ENCODE data around the gene MED25. TPM values are rescaled to one million over a fixed set of nuclear protein-coding genes. Genes with fewer than 3 reads are reported as not detected.

Gene MED25
- 47.0 to 71.0 TPM (median 64.1 TPM) in 5 replicates for total RNA-seq (2022; extraction: Qiagen RNA extraction; ENCODE audit: low read depth)

GRCh38 chr19:49817964-49818648 lies at the start of gene MED25:
TSS of gene MED25 (plus strand) at chr19:49818289. CDS start at chr19:49818342, 53 bp downstream.

DNA sequence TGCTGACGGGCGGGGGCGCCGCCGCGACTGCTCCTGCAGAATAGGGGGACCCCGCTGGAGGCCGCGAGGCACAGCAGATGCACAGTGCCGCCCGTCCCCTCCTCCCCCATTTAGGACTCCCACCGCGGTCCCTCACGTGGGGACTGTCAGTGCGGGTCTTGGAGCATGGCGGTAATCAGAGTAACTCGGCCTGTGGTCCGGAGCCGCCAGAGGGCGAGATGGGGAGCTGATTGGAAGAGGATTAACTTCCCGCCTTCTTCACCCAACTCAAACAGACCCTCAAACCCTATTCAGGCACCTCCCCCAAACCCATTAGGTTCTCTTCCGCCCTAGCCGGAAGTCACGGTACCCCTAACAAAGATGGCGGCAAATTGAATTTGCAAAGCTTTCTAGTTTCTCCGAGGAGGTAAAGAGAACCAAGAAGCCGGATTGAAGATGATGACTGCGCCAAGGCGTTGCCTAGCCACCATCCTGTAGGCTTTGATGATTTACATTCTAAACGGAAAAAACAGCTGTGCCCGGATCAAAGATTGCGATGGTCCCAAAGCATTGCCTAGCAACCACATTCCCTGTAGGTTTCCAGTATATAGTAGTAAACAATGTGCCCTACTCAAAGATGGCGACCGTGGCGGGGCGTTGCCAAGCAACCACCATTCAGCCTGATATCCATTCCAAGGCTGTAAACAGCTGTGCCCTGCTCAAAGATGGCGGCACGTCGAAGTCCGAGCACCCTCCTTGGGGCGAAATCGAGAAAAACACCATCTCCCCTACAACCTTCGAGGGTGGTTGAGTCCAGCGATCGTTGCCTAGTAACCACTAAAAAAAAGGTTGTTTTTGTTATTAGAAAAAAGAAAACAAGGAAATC lies 4.9 kb upstream of the MED25 start, which contains the start of gene FUZ:
Gene FUZ, minus strand, starts transcription at position 296 of the 865 bp plus-strand sequence. Its CDS starts 186 bp downstream, at position 110.

DNA sequence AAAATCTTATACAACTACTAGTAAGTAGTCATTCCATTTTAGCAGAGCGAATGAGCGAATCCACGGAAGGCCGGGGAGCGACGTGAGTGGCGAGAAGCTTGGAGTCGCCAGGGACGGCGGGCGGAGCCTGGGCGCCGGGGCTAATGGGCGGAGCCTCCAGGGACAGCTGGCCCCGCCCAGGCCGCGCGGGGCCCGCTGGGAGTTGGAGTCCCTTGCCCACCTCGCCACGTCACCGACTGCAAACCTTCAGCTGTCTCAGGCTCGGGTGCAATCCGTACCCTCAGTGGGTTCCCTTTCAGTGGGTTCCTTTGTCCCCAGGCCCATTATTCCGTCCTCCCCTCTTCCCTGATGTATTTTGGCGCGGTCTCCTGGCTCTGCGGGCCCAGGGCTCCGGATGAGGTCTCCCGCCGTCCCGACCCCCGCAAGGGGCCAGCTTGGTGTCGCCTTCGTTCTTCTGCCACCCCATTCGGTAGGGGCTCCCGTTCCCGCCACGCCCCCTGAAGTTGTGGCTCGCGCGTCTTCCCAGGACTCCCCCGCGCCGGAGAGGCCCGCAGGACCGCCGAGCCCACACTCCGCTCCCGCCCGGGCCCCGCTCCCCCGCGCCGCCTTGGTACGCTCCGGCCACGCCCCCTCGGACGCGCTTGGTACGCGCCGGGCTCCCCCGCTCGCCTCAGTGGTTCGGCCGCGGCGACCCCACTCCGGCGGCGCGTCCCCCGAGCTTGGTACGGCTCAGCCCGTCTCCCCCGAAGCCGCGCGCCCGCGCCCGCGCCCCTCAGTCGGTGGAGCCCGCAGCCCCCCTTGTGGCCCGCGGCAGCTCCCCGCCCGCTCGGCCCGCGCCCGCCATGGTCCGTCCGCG lies 32.6 kb downstream of the MED25 start, which contains the start of gene PTOV1:
Gene PTOV1, plus strand, starts transcription at position 673 of the 856 bp plus-strand sequence.

DNA sequence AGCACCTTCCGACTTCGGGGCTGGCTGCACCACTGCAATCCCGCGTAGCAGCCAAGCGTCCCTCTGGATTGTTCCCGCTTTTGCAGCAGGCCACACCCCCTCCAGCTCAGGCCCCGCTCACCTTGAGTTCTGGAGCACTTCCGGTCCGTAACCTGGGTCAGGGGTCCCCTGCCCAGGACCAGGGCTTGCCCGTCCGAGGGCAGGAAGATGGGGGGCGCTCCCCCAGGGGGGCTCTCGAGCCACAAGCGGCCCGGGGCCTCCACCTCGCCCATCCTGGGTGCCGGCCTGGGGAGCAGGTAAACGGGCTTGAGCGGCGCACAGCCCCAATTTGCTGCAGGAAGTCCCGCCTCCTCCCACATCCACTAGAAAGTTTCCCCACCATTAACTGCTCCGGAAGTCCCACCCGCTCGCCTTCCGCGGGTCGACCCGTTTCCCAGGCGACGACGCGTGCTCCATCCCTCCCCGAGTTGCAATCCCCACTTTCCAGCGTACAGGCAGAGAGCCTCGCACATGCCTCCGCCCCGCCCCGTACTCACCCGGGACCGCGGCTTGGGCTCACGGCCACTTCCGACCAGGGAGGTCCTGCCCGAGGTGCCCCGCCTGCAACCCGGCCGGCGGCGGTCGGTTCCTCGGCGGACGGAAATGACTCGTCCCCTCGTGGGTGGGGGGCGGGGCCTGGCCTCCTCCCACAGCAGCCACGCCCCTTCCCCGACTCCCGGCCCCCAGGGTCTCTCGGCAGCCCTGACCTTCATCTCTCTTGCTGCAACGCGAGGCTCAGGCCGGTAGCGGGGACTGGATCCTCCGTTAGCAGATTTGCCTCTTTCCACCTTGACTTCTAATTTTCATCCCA lies 49.1 kb downstream of the MED25 start, which contains the start of gene PNKP:
Gene PNKP, minus strand, starts transcription at position 644 of the 850 bp plus-strand sequence. Its CDS starts 372 bp downstream, at position 272.

GRCh38 chr19:49877020-49877878 lies 59.2 kb downstream of the MED25 start, which contains the start of the genes AKT1S1 and TBC1D17:
TSS of gene AKT1S1 (minus strand) at chr19:49877355. CDS start at chr19:49873295, 4,060 bp downstream.
TSS of gene TBC1D17 (plus strand) at chr19:49877702. CDS start at chr19:49877724, 22 bp downstream.

Other genes with a start within 250 kb of the MED25 start
- gene NOSIP, start 237.7 kb upstream of the MED25 start, total RNA-seq (2022; extraction: Qiagen RNA extraction; ENCODE audit: low read depth): 91.1 to 111 TPM (median 104 TPM) in 5 replicates
- gene PRRG2, start 237.0 kb upstream of the MED25 start, total RNA-seq (2022; extraction: Qiagen RNA extraction; ENCODE audit: low read depth): 0.45 to 0.95 TPM (median 0.87 TPM) in 5 replicates
- gene PRR12, start 227.1 kb upstream of the MED25 start, total RNA-seq (2022; extraction: Qiagen RNA extraction; ENCODE audit: low read depth): 28.9 to 36.4 TPM (median 34.4 TPM) in 5 replicates
- gene RRAS, start 178.1 kb upstream of the MED25 start, total RNA-seq (2022; extraction: Qiagen RNA extraction; ENCODE audit: low read depth): 112 to 160 TPM (median 157 TPM) in 5 replicates
- 47.8 to 68.4 TPM (median 63.0 TPM) in 5 replicates for gene SCAF1, start 176.1 kb upstream of the MED25 start, total RNA-seq (2022; extraction: Qiagen RNA extraction; ENCODE audit: low read depth)
- 85.2 to 107 TPM (median 102 TPM) in 5 replicates for gene IRF3, start 152.4 kb upstream of the MED25 start, total RNA-seq (2022; extraction: Qiagen RNA extraction; ENCODE audit: low read depth)
- gene BCL2L12, start 152.4 kb upstream of the MED25 start, total RNA-seq (2022; extraction: Qiagen RNA extraction; ENCODE audit: low read depth): 55.5 to 73.8 TPM (median 71.1 TPM) in 5 replicates
- 397 to 431 TPM (median 408 TPM) in 5 replicates for gene PRMT1, start 141.0 kb upstream of the MED25 start, total RNA-seq (2022; extraction: Qiagen RNA extraction; ENCODE audit: low read depth)
- gene ADM5, start 128.7 kb upstream of the MED25 start, total RNA-seq (2022; extraction: Qiagen RNA extraction; ENCODE audit: low read depth): 3.7 to 6.1 TPM (median 5.6 TPM) in 5 replicates
- 10.9 to 14.2 TPM (median 13.2 TPM) in 5 replicates for gene CPT1C, start 127.2 kb upstream of the MED25 start, total RNA-seq (2022; extraction: Qiagen RNA extraction; ENCODE audit: low read depth)
- not detected in 5 replicates for gene TSKS, start 55.0 kb upstream of the MED25 start, total RNA-seq (2022; extraction: Qiagen RNA extraction; ENCODE audit: low read depth)
- gene AP2A1, start 51.3 kb upstream of the MED25 start, total RNA-seq (2022; extraction: Qiagen RNA extraction; ENCODE audit: low read depth): 43.4 to 57.5 TPM (median 54.4 TPM) in 5 replicates
- 11.6 to 16.0 TPM (median 15.7 TPM) in 5 replicates for gene FUZ, start 5.0 kb upstream of the MED25 start, total RNA-seq (2022; extraction: Qiagen RNA extraction; ENCODE audit: low read depth)
- 116 to 154 TPM (median 143 TPM) in 5 replicates for gene PTOV1, start 32.9 kb downstream of the MED25 start, total RNA-seq (2022; extraction: Qiagen RNA extraction; ENCODE audit: low read depth)
- 42.7 to 54.0 TPM (median 49.8 TPM) in 5 replicates for gene PNKP, start 49.3 kb downstream of the MED25 start, total RNA-seq (2022; extraction: Qiagen RNA extraction; ENCODE audit: low read depth)
- 69.2 to 117 TPM (median 106 TPM) in 5 replicates for gene AKT1S1, start 59.1 kb downstream of the MED25 start, total RNA-seq (2022; extraction: Qiagen RNA extraction; ENCODE audit: low read depth)
- 18.5 to 21.8 TPM (median 20.4 TPM) in 5 replicates for gene TBC1D17, start 59.4 kb downstream of the MED25 start, total RNA-seq (2022; extraction: Qiagen RNA extraction; ENCODE audit: low read depth)
- gene IL4I1, start 78.6 kb downstream of the MED25 start, total RNA-seq (2022; extraction: Qiagen RNA extraction; ENCODE audit: low read depth): 0.51 to 1.4 TPM (median 0.71 TPM) in 5 replicates
- 46.1 to 54.7 TPM (median 49.5 TPM) in 5 replicates for gene ATF5, start 110.9 kb downstream of the MED25 start, total RNA-seq (2022; extraction: Qiagen RNA extraction; ENCODE audit: low read depth)
- 68.6 to 89.8 TPM (median 87.0 TPM) in 5 replicates for gene NUP62, start 111.2 kb downstream of the MED25 start, total RNA-seq (2022; extraction: Qiagen RNA extraction; ENCODE audit: low read depth)
- gene SIGLEC11, start 142.9 kb downstream of the MED25 start, total RNA-seq (2022; extraction: Qiagen RNA extraction; ENCODE audit: low read depth): 0.07 to 0.10 TPM in 2 of 5 replicates, not detected in the others
- 37.5 to 39.6 TPM (median 38.8 TPM) in 5 replicates for gene VRK3, start 207.1 kb downstream of the MED25 start, total RNA-seq (2022; extraction: Qiagen RNA extraction; ENCODE audit: low read depth)
- gene ZNF473, start 207.7 kb downstream of the MED25 start, total RNA-seq (2022; extraction: Qiagen RNA extraction; ENCODE audit: low read depth): 7.0 to 10.1 TPM (median 9.7 TPM) in 5 replicates

All from A549 treated with GW870086 at 1 μM for 4 hours (cell line).